B cell (primary cell): ENCODE measurements around the gene DYRK4. TPM values are rescaled to one million over a fixed set of nuclear protein-coding genes. Genes with fewer than 3 reads are reported as not detected.
A peak's percentile ranks its signal among the peaks of the same experiment; 100 is the strongest.

Source experiments
- ATAC-seq: fragments of 200-7000 bp; cut with Tn5 transposase; one replicate; pipeline ENCODE4 v1.10.0; 2021; ENCODE audit warnings: low read depth, mild to moderate bottlenecking, moderate number of reproducible peaks, moderate library complexity
- CTCF ChIA-PET: fragments of 350-600 bp; sonication (Branson Sonifier 250); formaldehyde crosslinking; loops from one replicate; lab custom pipeline; 2021; ENCODE audit warnings: antibody characterized with exemption, inconsistent platforms; lab: Charles Lee
- POLR2A ChIA-PET: fragments of 350-600 bp; sonication (Branson Sonifier 250); formaldehyde crosslinking; loops from one replicate; lab custom pipeline; 2021; ENCODE audit warnings: antibody characterized with exemption; lab: Charles Lee
- DNase-seq: peaks from one replicate; pipeline ENCODE4 v3.0.0; 2013
- H2AFZ ChIP-seq: 2 replicates; pipeline ENCODE4 v1.6.1; 2012; ENCODE audit warnings: mild to moderate bottlenecking, low read depth, low read length; ENCODE audit not compliant: insufficient read depth, poor library complexity, severe bottlenecking
- H3K27ac ChIP-seq, 2 donors: 1 replicate in 1 of 2; 2 replicates in 1 of 2; pipeline ENCODE4 v1.5.1; 2012 to 2013; ENCODE audit warnings: low read length in 2 of 2, mild to moderate bottlenecking in 2 of 2, moderate library complexity in 1 of 2
- H3K27me3 ChIP-seq, 4 experiments: fragments of 200-600 bp in 1 of 4; sonication (generic) in 1 of 4; replicated peaks in 1 of 4; 1 replicate in 2 of 4; 2 replicates in 2 of 4; pipeline versions ENCODE4 v1.6.1 to v1.7.0; 2013 to 2016; ENCODE audit warnings: low read length in 3 of 4, mild to moderate bottlenecking in 2 of 4, mixed read lengths in 1 of 4, moderate library complexity in 1 of 4; ENCODE audit not compliant: insufficient read depth in 4 of 4, control insufficient read depth in 3 of 4; ENCODE audit errors: control extremely low read depth in 1 of 4
- H3K36me3 ChIP-seq, 2 experiments: replicated peaks in 1 of 2; 1 replicate in 1 of 2; 2 replicates in 1 of 2; pipeline versions ENCODE4 v1.6.1 to v1.7.1; 2013; ENCODE audit warnings: low read length in 1 of 2; ENCODE audit not compliant: insufficient read depth in 2 of 2, control insufficient read depth in 1 of 2; ENCODE audit errors: control extremely low read depth in 1 of 2, extremely low read depth in 1 of 2
- H3K4me1 ChIP-seq, 2 donors: fragments of 200-600 bp in 1 of 2; sonication (generic) in 1 of 2; 1 replicate in 1 of 2; 2 replicates in 1 of 2; pipeline versions ENCODE4 v1.5.1 to v1.6.1; 2013 to 2017; ENCODE audit warnings: low read length in 2 of 2; ENCODE audit not compliant: control insufficient read depth in 2 of 2, insufficient read depth in 2 of 2
- H3K4me2 ChIP-seq: replicated peaks from 2 replicates; pipeline ENCODE3; 2012; ENCODE audit warnings: mild to moderate bottlenecking, low read depth, low read length; ENCODE audit not compliant: poor library complexity, severe bottlenecking
- H3K4me3 ChIP-seq, 5 experiments: fragments of 200-600 bp in 1 of 5; sonication (generic) in 1 of 5; 1 replicate in 3 of 5; 2 replicates in 2 of 5; pipeline versions ENCODE4 v1.5.1 to v1.7.0; 2011 to 2016; ENCODE audit warnings: low read length in 4 of 5, mild to moderate bottlenecking in 4 of 5, low read depth in 2 of 5, control low read depth in 1 of 5, moderate library complexity in 1 of 5; ENCODE audit not compliant: insufficient read depth in 1 of 5; ENCODE audit errors: control extremely low read depth in 1 of 5, extremely low read depth in 1 of 5
- H3K79me2 ChIP-seq: fragments of 200-600 bp; sonication (generic); one replicate; pipeline ENCODE4 v1.6.0; 2016; ENCODE audit warnings: low read length; ENCODE audit not compliant: control insufficient read depth, insufficient read depth
- H3K9ac ChIP-seq: fragments of 200-600 bp; sonication (generic); 2 replicates; pipeline ENCODE4 v1.6.1; 2017; ENCODE audit warnings: mild to moderate bottlenecking, low read length, moderate library complexity
- H3K9me3 ChIP-seq, 3 donors: one replicate each; pipeline versions ENCODE4 v1.6.1 to v1.7.1; 2013; ENCODE audit warnings: low read length in 2 of 3; ENCODE audit not compliant: control insufficient read depth in 2 of 3, insufficient read depth in 1 of 3; ENCODE audit errors: control extremely low read depth in 1 of 3
- H4K20me1 ChIP-seq: 2 replicates; pipeline ENCODE4 v1.6.0; 2012; ENCODE audit warnings: mild to moderate bottlenecking, low read length; ENCODE audit not compliant: insufficient read depth, control insufficient read depth, poor library complexity, severe bottlenecking
- H3K27ac Mint-ChIP-seq: one replicate; pipeline ENCODE4 v1.8.0; 2021; ENCODE audit warnings: mixed read lengths
- H3K27me3 Mint-ChIP-seq: one replicate; pipeline ENCODE4 v1.8.0; 2021; ENCODE audit warnings: mixed read lengths
- H3K4me1 Mint-ChIP-seq: one replicate; pipeline ENCODE4 v1.8.0; 2021; ENCODE audit warnings: mixed read lengths
- H3K4me3 Mint-ChIP-seq: one replicate; pipeline ENCODE4 v1.8.0; 2021; ENCODE audit warnings: mixed read lengths
- H3K9me3 Mint-ChIP-seq: one replicate; pipeline ENCODE4 v1.8.0; 2022; ENCODE audit warnings: mixed read lengths; ENCODE audit not compliant: insufficient read depth
- CTCF ChIP-seq: fragments of 200-600 bp; IDR thresholded peaks from one replicate; pipeline ENCODE4 v1.8.0; 2022; ENCODE audit warnings: antibody characterized with exemption, mild to moderate bottlenecking
- EZH2 ChIP-seq: IDR thresholded peaks from 2 replicates; pipeline ENCODE4 v1.6.1; 2012; ENCODE audit warnings: borderline replicate concordance, low read depth, mild to moderate bottlenecking, moderate library complexity, low read length; ENCODE audit not compliant: insufficient read depth, poor library complexity, severe bottlenecking
- WGBS: methylation state at CpG from one replicate; pipeline ENCODE4 v1.1.5; 2013; ENCODE audit warnings: missing lambda C conversion rate; ENCODE audit not compliant: insufficient coverage; 5-methylcytosine and 5-hydroxymethylcytosine counted together
- intact Hi-C: fragments of 100-400 bp; cut with micrococcal nuclease; formaldehyde crosslinking; loops from one replicate; pipeline ENCODE4 v1.10.0; 2022
- polyA plus RNA-seq: library from polyadenylated mRNA; depleted of rRNA; stranded (reverse); fragments of >200 nt; gene quantifications from 2 replicates; pipeline ENCODE4 v1.2.3, GENCODE V29; 2012
- total RNA-seq, 2 donors: library from RNA; stranded (reverse); fragments of 120-200 nt in 1 of 2; gene quantifications; 1 replicate in 1 of 2; 2 replicates in 1 of 2; pipeline versions ENCODE4 v1.2.3 to v1.2.4, GENCODE V29; 2013 to 2022

Gene DYRK4
- total and polyA plus RNA-seq, 2 donors (not counting 1 experiment from before 2014, with no cell fraction given): 41.3 to 63.3 TPM

- TF ChIP-seq EZH2 (no peak), CTCF (peak; percentile 91)
- no CpG with 5 or more reads among the region's 2 CpGs for WGBS
- DNase-seq (peak; percentile 34), ATAC-seq (no peak)
- H3K4me2 ChIP-seq: no peak overlapping the region
- intact Hi-C loops: loop anchor here (1.0 to 5.0 kb wide), 5 partner anchors 40 to 642 kb away; no protein-coding TSS in a partner anchor
- no peak overlapping the region for H3K9ac ChIP-seq
- no peaks in the 10 kb centered on the region for H3K9me3 ChIP-seq
- Mint-ChIP-seq H3K9me3 (no peaks in the 10 kb centered on the region), H3K4me1 (no peaks in the 10 kb centered on the region), H3K27ac (no peak overlapping the region), H3K4me3 (no peak overlapping the region), H3K27me3 (no peaks in the 10 kb centered on the region)
- H2AFZ ChIP-seq: no peak overlapping the region
- H4K20me1 ChIP-seq: no peaks in the 10 kb centered on the region
- H3K27me3 ChIP-seq: no peaks in the 10 kb centered on the region
- ChIA-PET CTCF (interaction anchor here (0.5 to 6.1 kb wide), 14 partner anchors 76 to 1132 kb away, joined by 3 to 43 read pairs (median 5); partner anchors contain the start of genes AKAP3 and NDUFA9), POLR2A (no interaction called here)
- peaks cover 7 to 46% of the 10 kb centered on the region in 2 experiments for H3K36me3 ChIP-seq
- H3K79me2 ChIP-seq: no peaks in the 10 kb centered on the region
- H3K4me1 ChIP-seq: no peaks in the 10 kb centered on the region
- no peak overlapping the region for H3K27ac ChIP-seq
- no peak overlapping the region for H3K4me3 ChIP-seq
Measured at GRCh38 chr12:4526923-4527546, 35.0 kb upstream of the DYRK4 start.

- Mint-ChIP-seq H3K9me3 (no peaks in the 10 kb centered on the region), H3K4me1 (peaks cover 3% of the 10 kb centered on the region), H3K27me3 (no peaks in the 10 kb centered on the region), H3K4me3 (no peak overlapping the region), H3K27ac (no peak overlapping the region)
- ChIA-PET CTCF (interaction anchor here (1.0 kb wide), 1 partner anchor 109 kb away, joined by 3 read pairs; no protein-coding TSS in a partner anchor), POLR2A (no interaction called here)
- H3K9me3 ChIP-seq: no peaks in the 10 kb centered on the region
- H3K36me3 ChIP-seq: peaks cover 13 to 51% of the 10 kb centered on the region in 2 experiments
- no peak overlapping the region for H3K27ac ChIP-seq
- no peaks in the 10 kb centered on the region for H4K20me1 ChIP-seq
- no peaks in the 10 kb centered on the region for H3K27me3 ChIP-seq
- no peak for ATAC-seq
- no peak overlapping the region for H3K9ac ChIP-seq
- intact Hi-C loops: no loop called here
- no peak overlapping the region for H3K4me2 ChIP-seq
- peaks cover 5% of the 10 kb centered on the region for H3K79me2 ChIP-seq
- H3K4me1 ChIP-seq: no peaks in the 10 kb centered on the region
- WGBS: no CpG with 5 or more reads among the region's 1 CpG
- DNase-seq: no peak
- TF ChIP-seq EZH2 (no peak), CTCF (no peak)
- no peak overlapping the region for H2AFZ ChIP-seq
- no peak overlapping the region for H3K4me3 ChIP-seq
Measured at GRCh38 chr12:4530160-4530559, 31.8 kb upstream of the DYRK4 start.
